H1 (cell line): ENCODE results near the gene CELF4. TPM values are rescaled to one million over a fixed set of nuclear protein-coding genes. Genes with fewer than 3 reads are reported as not detected.

Source experiments
- CTCF ChIA-PET: fragments of 300-600 bp; sonication (Branson Sonifier 250); formaldehyde crosslinking; loops from one replicate; lab custom pipeline; 2021; ENCODE audit not compliant: partially characterized antibody; lab: Charles Lee
- POLR2A ChIA-PET: fragments of 300-600 bp; sonication (Branson Sonifier 250); formaldehyde crosslinking; loops from one replicate; lab custom pipeline; 2021; ENCODE audit warnings: inconsistent platforms; ENCODE audit not compliant: partially characterized antibody; lab: Charles Lee
- DNase-seq, 2 experiments: peaks; one replicate each; pipeline versions ENCODE4 v3.0.0 to v3.0.0-alpha.2; 2010 to 2022; ENCODE audit warnings: low spot score in 2 of 2, low read depth in 1 of 2, mixed read lengths in 1 of 2
- FAIRE-seq: peaks from 2 replicates; lab custom pipeline; 2011; peaks lifted over from hg19 to GRCh38; lab: Jason Lieb, UNC
- H2AFZ ChIP-seq: 2 replicates; pipeline ENCODE4 v1.8.1; 2012; ENCODE audit warnings: low read length, inconsistent platforms
- H2AK5ac ChIP-seq: 2 replicates; pipeline ENCODE4 v1.6.1; 2013; ENCODE audit warnings: low read depth, low read length
- H2BK120ac ChIP-seq: replicated peaks from 2 replicates; pipeline ENCODE3; 2013; ENCODE audit warnings: low read depth, low read length, inconsistent platforms
- H2BK12ac ChIP-seq: 2 replicates; pipeline ENCODE4 v1.6.1; 2013; ENCODE audit warnings: low read depth, low read length
- H2BK15ac ChIP-seq: 2 replicates; pipeline ENCODE4 v1.6.1; 2013; ENCODE audit warnings: low read length
- H2BK20ac ChIP-seq: 2 replicates; pipeline ENCODE4 v1.6.1; 2013; ENCODE audit warnings: low read length
- H2BK5ac ChIP-seq: 2 replicates; pipeline ENCODE4 v1.6.1; 2013; ENCODE audit warnings: low read depth, low read length
- H3K14ac ChIP-seq: 2 replicates; pipeline ENCODE4 v1.6.1; 2013; ENCODE audit warnings: inconsistent platforms; ENCODE audit not compliant: insufficient read length
- H3K18ac ChIP-seq: 2 replicates; pipeline ENCODE4 v1.6.1; 2013; ENCODE audit warnings: low read length; ENCODE audit errors: extremely low read depth
- H3K23ac ChIP-seq: 2 replicates; pipeline ENCODE4 v1.6.1; 2013; ENCODE audit warnings: inconsistent platforms; ENCODE audit not compliant: insufficient read length
- H3K23me2 ChIP-seq: 2 replicates; pipeline ENCODE4 v1.6.1; 2013; ENCODE audit warnings: low read depth, low read length
- H3K27ac ChIP-seq: 2 replicates; pipeline ENCODE4 v1.6.1; 2011; ENCODE audit warnings: low read depth, low read length, inconsistent platforms
- H3K27me3 ChIP-seq, 4 experiments: replicated peaks in 1 of 4; 1 replicate in 1 of 4; 2 replicates in 3 of 4; pipeline versions ENCODE4 v1.6.1 to v1.8.1; 2011 to 2013; ENCODE audit warnings: low read length in 3 of 4, mild to moderate bottlenecking in 3 of 4, inconsistent platforms in 2 of 4, mixed read lengths in 2 of 4, moderate library complexity in 1 of 4; ENCODE audit not compliant: control insufficient read depth in 3 of 4, insufficient read depth in 3 of 4; ENCODE audit errors: extremely low read depth in 1 of 4
- H3K36me3 ChIP-seq, 4 experiments: 2 replicates each; pipeline versions ENCODE4 v1.6.1 to v1.8.1; 2011 to 2013; ENCODE audit warnings: mild to moderate bottlenecking in 4 of 4, low read length in 3 of 4, moderate library complexity in 2 of 4, control low read depth in 1 of 4, inconsistent platforms in 1 of 4; ENCODE audit not compliant: insufficient read depth in 4 of 4, control insufficient read depth in 2 of 4
- H3K4ac ChIP-seq: replicated peaks from 2 replicates; pipeline ENCODE3; 2013; ENCODE audit warnings: low read length, low read depth, mixed read lengths, inconsistent platforms; ENCODE audit not compliant: insufficient read length
- H3K4me1 ChIP-seq, 4 experiments: replicated peaks in 1 of 4; 1 replicate in 1 of 4; 2 replicates in 3 of 4; pipeline versions ENCODE4 v1.6.1 to v1.8.1; 2011 to 2013; ENCODE audit warnings: low read length in 3 of 4, inconsistent platforms in 2 of 4, mixed read lengths in 1 of 4; ENCODE audit not compliant: insufficient read depth in 4 of 4, control insufficient read depth in 3 of 4
- H3K4me2 ChIP-seq, 2 experiments: 2 replicates each; pipeline versions ENCODE4 v1.6.1 to v1.8.1; 2011 to 2013; ENCODE audit warnings: low read depth in 2 of 2, low read length in 2 of 2, control low read depth in 1 of 2, inconsistent platforms in 1 of 2, mild to moderate bottlenecking in 1 of 2; ENCODE audit not compliant: insufficient read depth in 1 of 2
- H3K4me3 ChIP-seq, 4 experiments: fragments of 200-600, 300-600 bp in 1 of 4; sonication (generic), shearing (Covaris generic), sonication (Bioruptor Twin) in 1 of 4; 2 replicates each; pipeline versions ENCODE4 v1.5.1 to v1.8.1; 2011 to 2016; ENCODE audit warnings: low read length in 4 of 4, low read depth in 3 of 4, control low read depth in 2 of 4, inconsistent platforms in 2 of 4, mild to moderate bottlenecking in 2 of 4, mixed read lengths in 1 of 4, moderate library complexity in 1 of 4; ENCODE audit not compliant: insufficient read depth in 2 of 4; ENCODE audit errors: extremely low read depth in 1 of 4
- H3K56ac ChIP-seq: replicated peaks from 2 replicates; pipeline ENCODE3; 2013; ENCODE audit warnings: low read depth, mild to moderate bottlenecking, mixed read lengths, low read length, inconsistent platforms; ENCODE audit not compliant: insufficient read length
- H3K79me1 ChIP-seq: 2 replicates; pipeline ENCODE4 v1.6.1; 2013; ENCODE audit warnings: low read depth, low read length, control low read depth
- H3K79me2 ChIP-seq, 2 experiments: 2 replicates each; pipeline versions ENCODE4 v1.6.1 to v1.8.1; 2012 to 2013; ENCODE audit warnings: low read length in 2 of 2, mild to moderate bottlenecking in 2 of 2, inconsistent platforms in 1 of 2; ENCODE audit not compliant: insufficient read depth in 2 of 2, control insufficient read depth in 1 of 2
- H3K9ac ChIP-seq, 4 experiments: replicated peaks in 1 of 4; 1 replicate in 1 of 4; 2 replicates in 3 of 4; pipeline versions ENCODE4 v1.6.1 to v1.8.1; 2011 to 2013; ENCODE audit warnings: low read depth in 3 of 4, low read length in 3 of 4, control low read depth in 2 of 4, mild to moderate bottlenecking in 2 of 4, moderate library complexity in 2 of 4, inconsistent platforms in 1 of 4; ENCODE audit errors: extremely low read depth in 1 of 4
- H3K9me3 ChIP-seq, 2 experiments: 2 replicates each; pipeline versions ENCODE4 v1.6.1 to v1.8.1; 2012 to 2013; ENCODE audit warnings: mild to moderate bottlenecking in 2 of 2, moderate library complexity in 2 of 2, control low read depth in 1 of 2, inconsistent platforms in 1 of 2, low read depth in 1 of 2, low read length in 1 of 2, mixed read lengths in 1 of 2; ENCODE audit not compliant: insufficient read depth in 2 of 2
- H4K20me1 ChIP-seq, 2 experiments: replicated peaks in 1 of 2; 2 replicates each; pipeline versions ENCODE3 to v1.8.1; 2011 to 2013; ENCODE audit warnings: inconsistent platforms in 2 of 2, low read length in 2 of 2, mild to moderate bottlenecking in 1 of 2; ENCODE audit not compliant: insufficient read depth in 2 of 2, control insufficient read depth in 1 of 2
- H4K5ac ChIP-seq: 2 replicates; pipeline ENCODE4 v1.6.1; 2013; ENCODE audit warnings: low read length, low read depth, mixed read lengths, inconsistent platforms; ENCODE audit not compliant: insufficient read length
- H4K8ac ChIP-seq: 2 replicates; pipeline ENCODE4 v1.8.0; 2013; ENCODE audit warnings: mild to moderate bottlenecking, moderate library complexity, low read length, inconsistent platforms; ENCODE audit not compliant: insufficient read depth; ENCODE audit errors: extremely low read depth
- H4K91ac ChIP-seq: replicated peaks from 2 replicates; pipeline ENCODE3; 2013; ENCODE audit warnings: low read length, mixed read lengths, inconsistent platforms; ENCODE audit not compliant: insufficient read length
- CHD2 ChIP-seq: IDR thresholded peaks from 2 replicates; pipeline ENCODE4 v1.6.1; 2012; ENCODE audit warnings: low read length, improper control_type of control experiment
- EGR1 ChIP-seq: IDR thresholded peaks from 2 replicates; pipeline ENCODE4 v1.6.1; 2011; ENCODE audit warnings: low read depth, low read length, borderline replicate concordance
- EP300 ChIP-seq, 2 experiments: IDR thresholded peaks; 1 replicate in 1 of 2; 2 replicates in 1 of 2; pipeline ENCODE4 v1.6.1; 2011 to 2012; ENCODE audit warnings: low read depth in 2 of 2, low read length in 2 of 2, mild to moderate bottlenecking in 2 of 2, borderline replicate concordance in 1 of 2, inconsistent platforms in 1 of 2, moderate library complexity in 1 of 2
- HDAC2 ChIP-seq, 2 experiments: fragments of 300-600 bp in 1 of 2; sonication (generic) in 1 of 2; IDR thresholded peaks; 2 replicates each; pipeline ENCODE4 v1.6.1; 2011 to 2012; ENCODE audit warnings: low read depth in 2 of 2, low read length in 2 of 2, mild to moderate bottlenecking in 2 of 2, moderate library complexity in 2 of 2, borderline replicate concordance in 1 of 2, inconsistent platforms in 1 of 2
- HDAC6 ChIP-seq: IDR thresholded peaks from one replicate; pipeline ENCODE4 v1.7.1; 2012; ENCODE audit warnings: low read depth, mild to moderate bottlenecking, inconsistent platforms, low read length, moderate library complexity
- KDM4A ChIP-seq: IDR thresholded peaks from one replicate; pipeline ENCODE4 v1.7.1; 2012; ENCODE audit warnings: low read depth, mild to moderate bottlenecking, moderate library complexity, low read length, inconsistent platforms; ENCODE audit not compliant: severe bottlenecking
- NRF1 ChIP-seq: IDR thresholded peaks from 2 replicates; pipeline ENCODE4 v1.6.1; 2011; ENCODE audit warnings: mild to moderate bottlenecking, low read depth, low read length, improper control_type of control experiment
- POLR2A ChIP-seq, 2 experiments: IDR thresholded peaks; 1 replicate in 1 of 2; 2 replicates in 1 of 2; pipeline ENCODE4 v1.6.1; 2011; ENCODE audit warnings: low read depth in 2 of 2, low read length in 2 of 2, mild to moderate bottlenecking in 2 of 2; ENCODE audit errors: control extremely low read depth in 1 of 2
- SIRT6 ChIP-seq: IDR thresholded peaks from one replicate; pipeline ENCODE4 v1.7.1; 2012; ENCODE audit warnings: low read length, inconsistent platforms
- SP1 ChIP-seq: IDR thresholded peaks from 2 replicates; pipeline ENCODE4 v1.6.1; 2011; ENCODE audit warnings: low read depth, low read length
- ZNF274 ChIP-seq: IDR thresholded peaks from 2 replicates; pipeline ENCODE4 v1.7.0; 2012; ENCODE audit warnings: low read length, borderline replicate concordance; ENCODE audit errors: extremely low read depth
- WGBS, 2 experiments: shearing (Covaris generic) in 1 of 2; methylation state at CpG; one replicate each; pipeline versions ENCODE4 v1.1.6 to v1.1.7; 2013 to 2015; ENCODE audit warnings: low lambda C conversion rate in 2 of 2, mixed read lengths in 2 of 2, inconsistent platforms in 1 of 2, low coverage in 1 of 2, missing lambda C conversion rate in 1 of 2; ENCODE audit not compliant: insufficient replicate concordance in 2 of 2, insufficient coverage in 1 of 2, insufficient read length in 1 of 2; ENCODE audit errors: extremely low coverage in 1 of 2, missing lambda C conversion rate in 1 of 2; 5-methylcytosine and 5-hydroxymethylcytosine counted together
- polyA plus RNA-seq, 7 experiments: library from polyadenylated mRNA; depleted of rRNA in 3 of 7; stranded (reverse) in 5 of 7; unstranded in 2 of 7; fragments of >200 nt in 5 of 7; fragments of 200-250 nt in 2 of 7; gene quantifications; 1 replicate in 5 of 7; 2 replicates in 1 of 7; 4 replicates in 1 of 7; pipeline versions ENCODE4 v1.2.1 to v1.2.3, GENCODE V29; 2011 to 2013; ENCODE audit warnings: missing spikeins in 2 of 7, mixed read lengths in 2 of 7
- total RNA-seq: library from RNA; stranded (reverse); fragmentation: NEBNext Ultra II Directional; extraction: Animal tissue kit (Norgen Biotek cat#: 25700); gene quantifications from 2 replicates; pipeline ENCODE4 v1.2.1, GENCODE V29; 2021
- TF ChIP-seq, protein P1 (sequence below): IDR thresholded peaks from 2 replicates; pipeline ENCODE4 v1.6.1; 2012; ENCODE audit warnings: low read length, inconsistent platforms
- TF ChIP-seq, protein P2 (sequence below): IDR thresholded peaks from 2 replicates; pipeline ENCODE4 v1.6.1; 2012; ENCODE audit warnings: inconsistent platforms

The CELF4 gene
- total and polyA plus RNA-seq, 2 of the 8 experiments (the other 6 are each of a cell fraction or from before 2014, with no cell fraction given), result 1.6 to 3.4 TPM

DNA sequence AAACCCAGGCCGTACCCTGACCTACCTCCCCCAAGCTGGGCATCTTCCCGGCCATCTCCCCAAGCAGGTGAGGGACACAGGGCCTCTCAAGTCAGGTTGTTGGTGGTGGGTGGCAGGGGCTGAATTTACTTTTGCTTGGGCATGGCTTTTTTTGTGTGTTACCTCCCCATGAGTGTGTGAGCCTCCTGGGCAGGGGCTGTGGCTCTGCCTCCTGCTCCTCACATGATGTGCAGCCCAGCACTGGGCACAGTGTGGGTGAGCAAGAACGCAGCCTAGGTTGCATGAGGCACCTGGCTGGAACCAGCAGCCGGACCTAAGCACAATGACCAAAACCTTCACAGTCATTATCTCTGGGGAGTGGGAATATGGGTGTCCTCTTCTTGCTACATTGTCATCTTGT is 22.3 kb downstream of the CELF4 start:
- Histone ChIP-seq H4K5ac (no peak overlapping the region), H2BK120ac (no peak overlapping the region), H4K91ac (no peak overlapping the region), H4K8ac (no peak overlapping the region), H3K4me1 (peaks cover 5 to 12% (median 9%) of the 10 kb centered on the region in 4 experiments), H3K27me3 (peaks cover 0 to 3% (median 0%) of the 10 kb centered on the region in 4 experiments; a peak in 3 of 7 replicates), H3K4me3 (no peak overlapping the region), H3K9me3 (no peaks in the 10 kb centered on the region), H3K27ac (no peak overlapping the region), H2BK5ac (no peak overlapping the region), H2AK5ac (no peak overlapping the region), H2BK15ac (no peak overlapping the region), H3K4ac (no peak overlapping the region), H3K14ac (no peak overlapping the region), H3K18ac (no peak overlapping the region), H2BK20ac (no peak overlapping the region), H3K79me2 (no peaks in the 10 kb centered on the region), H4K20me1 (peaks cover 0 to 2% of the 10 kb centered on the region in 2 experiments), H2AFZ (no peak overlapping the region), H3K36me3 (no peaks in the 10 kb centered on the region), H3K23ac (no peak overlapping the region), H3K9ac (no peak overlapping the region), H2BK12ac (no peak overlapping the region), H3K4me2 (no peak overlapping the region), H3K23me2 (peaks cover 5% of the 10 kb centered on the region; the same call in 1 of the 2 replicates), H3K79me1 (no peaks in the 10 kb centered on the region), H3K56ac (no peak overlapping the region)
- CTCF ChIA-PET, result interaction anchor here (0.8 to 3.4 kb wide), 8 partner anchors 9 to 235 kb away, joined by 3 to 20 read pairs (median 5); no protein-coding TSS in a partner anchor
- 89% methylated on average over 4 of the region's 4 CpGs; no CpG with 5 or more reads in 1 of the 2 experiments for WGBS, 2 experiments
- POLR2A ChIA-PET, result no interaction called here
- DNase-seq (no peak), FAIRE-seq (no peak)
- TF ChIP-seq, protein P1, sequence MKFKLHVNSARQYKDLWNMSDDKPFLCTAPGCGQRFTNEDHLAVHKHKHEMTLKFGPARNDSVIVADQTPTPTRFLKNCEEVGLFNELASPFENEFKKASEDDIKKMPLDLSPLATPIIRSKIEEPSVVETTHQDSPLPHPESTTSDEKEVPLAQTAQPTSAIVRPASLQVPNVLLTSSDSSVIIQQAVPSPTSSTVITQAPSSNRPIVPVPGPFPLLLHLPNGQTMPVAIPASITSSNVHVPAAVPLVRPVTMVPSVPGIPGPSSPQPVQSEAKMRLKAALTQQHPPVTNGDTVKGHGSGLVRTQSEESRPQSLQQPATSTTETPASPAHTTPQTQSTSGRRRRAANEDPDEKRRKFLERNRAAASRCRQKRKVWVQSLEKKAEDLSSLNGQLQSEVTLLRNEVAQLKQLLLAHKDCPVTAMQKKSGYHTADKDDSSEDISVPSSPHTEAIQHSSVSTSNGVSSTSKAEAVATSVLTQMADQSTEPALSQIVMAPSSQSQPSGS, result no peak
- no peak for TF ChIP-seq EGR1
- TF ChIP-seq, protein P2, sequence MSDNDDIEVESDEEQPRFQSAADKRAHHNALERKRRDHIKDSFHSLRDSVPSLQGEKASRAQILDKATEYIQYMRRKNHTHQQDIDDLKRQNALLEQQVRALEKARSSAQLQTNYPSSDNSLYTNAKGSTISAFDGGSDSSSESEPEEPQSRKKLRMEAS, result no peak
- TF ChIP-seq HDAC6, result no peak
- TF ChIP-seq SIRT6, result no peak
- no peak for TF ChIP-seq POLR2A (IDR thresholded peaks at IDR 0.05; ENCODE audit: control extremely low read depth in 1 of 2, low read depth in 2 of 2, low read length in 2 of 2)
- no peak for TF ChIP-seq NRF1
- no peak for TF ChIP-seq HDAC2 (IDR thresholded peaks at IDR 0.05; ENCODE audit: borderline replicate concordance in 1 of 2, low read depth in 2 of 2, low read length in 2 of 2)
- TF ChIP-seq ZNF274, result no peak
- no peak for TF ChIP-seq KDM4A
- TF ChIP-seq EP300 (IDR thresholded peaks at IDR 0.05; ENCODE audit: borderline replicate concordance in 1 of 2, low read depth in 2 of 2, low read length in 2 of 2), result no peak
- no peak for TF ChIP-seq CHD2
- TF ChIP-seq SP1, result no peak
